Hematopoietic multipotent progenitor cell treated with erythropoietin and hydrocortisone succinate and interleukin-3 and kit ligand, for 17 days (in vitro differentiated cells): ENCODE data around the gene NKX6-1.

Experiments
- DNase-seq: peaks from one replicate; pipeline ENCODE4 v3.0.0-alpha.2; 2015; ENCODE audit warnings: low spot score

The NKX6-1 gene

DNA sequence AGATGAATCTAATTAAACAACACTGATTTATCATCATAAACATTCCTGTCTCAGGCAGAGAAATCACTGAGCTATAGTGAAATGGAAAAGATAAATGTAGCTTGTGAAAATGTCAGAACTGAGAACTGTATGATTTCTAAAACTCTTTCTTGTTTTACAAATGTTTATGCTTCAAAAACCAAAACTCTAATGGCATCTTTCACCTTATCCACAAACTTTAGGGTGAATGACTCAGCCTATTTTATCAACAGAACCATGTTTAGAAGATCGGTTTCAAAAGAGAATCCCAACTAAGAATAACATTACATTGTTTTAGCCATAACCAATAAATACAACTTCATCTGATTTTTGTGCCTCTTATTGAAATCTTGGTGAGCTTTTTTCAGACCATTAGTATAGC, 21.4 kb downstream of the NKX6-1 start:
- no peak for DNase-seq

DNA sequence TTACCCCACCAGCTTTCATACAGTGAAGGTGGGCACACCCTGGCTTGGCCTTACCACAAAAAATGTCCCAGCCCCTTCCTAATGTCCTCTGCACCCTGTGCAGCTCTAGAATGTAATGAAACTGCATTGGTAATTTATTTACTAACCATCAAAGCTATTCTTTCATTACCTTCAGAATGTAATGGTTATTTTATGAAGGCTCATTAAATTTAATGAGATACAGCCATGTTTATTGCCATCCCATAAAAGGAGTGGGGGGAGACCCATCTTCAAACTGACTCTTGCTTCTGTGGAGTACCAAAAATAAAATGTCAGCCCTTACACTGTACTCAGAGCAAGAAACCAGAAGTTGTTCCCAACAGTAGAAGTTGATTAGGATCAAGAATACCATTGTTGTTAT, 25.0 kb downstream of the NKX6-1 start:
- no peak for DNase-seq

DNA sequence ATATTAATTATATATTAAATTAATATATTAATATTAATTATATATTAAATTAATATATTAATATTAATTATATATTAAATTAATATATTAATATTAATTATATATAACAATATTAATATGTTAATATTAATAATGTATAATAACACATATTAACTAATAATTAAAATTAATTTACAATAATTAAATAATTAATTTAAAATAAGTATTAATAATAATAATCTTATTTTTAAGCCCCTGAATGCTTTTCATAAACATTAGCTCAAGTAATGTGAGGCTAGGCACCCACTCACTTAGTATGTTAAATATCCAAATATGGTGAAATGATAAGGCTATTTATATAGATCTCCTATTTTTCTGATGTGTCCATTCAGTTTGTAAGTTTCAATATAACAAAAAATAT, 26.9 kb downstream of the NKX6-1 start:
- DNase-seq = no peak

DNA sequence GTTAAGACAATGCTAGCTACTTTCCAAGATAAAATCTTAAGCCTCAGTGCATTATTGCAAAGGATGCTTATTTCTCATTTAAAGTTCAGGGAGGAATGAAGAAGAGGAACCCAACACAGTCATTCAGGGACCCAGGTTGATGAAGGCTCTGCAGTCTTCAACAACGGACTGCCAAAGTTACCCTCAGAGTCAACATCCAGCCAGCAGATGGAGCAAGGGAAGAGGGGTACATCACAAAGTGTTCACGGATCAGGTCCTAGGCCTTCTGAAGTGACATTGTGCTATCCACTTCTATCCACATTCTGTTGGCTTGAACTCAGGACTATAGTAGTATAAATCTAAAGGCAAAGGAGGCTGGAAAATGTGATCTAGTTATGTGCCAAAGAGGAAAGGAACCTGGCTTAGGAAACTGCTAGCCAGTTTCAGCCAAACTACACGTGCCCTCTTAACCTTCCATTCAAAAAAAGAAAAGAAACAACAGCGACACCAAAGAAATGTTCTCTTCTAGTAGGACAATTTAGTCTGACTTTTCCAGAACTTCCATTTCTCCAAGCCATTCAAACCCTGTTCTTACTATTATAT, 28.8 kb downstream of the NKX6-1 start:
- DNase-seq = no peak

DNA sequence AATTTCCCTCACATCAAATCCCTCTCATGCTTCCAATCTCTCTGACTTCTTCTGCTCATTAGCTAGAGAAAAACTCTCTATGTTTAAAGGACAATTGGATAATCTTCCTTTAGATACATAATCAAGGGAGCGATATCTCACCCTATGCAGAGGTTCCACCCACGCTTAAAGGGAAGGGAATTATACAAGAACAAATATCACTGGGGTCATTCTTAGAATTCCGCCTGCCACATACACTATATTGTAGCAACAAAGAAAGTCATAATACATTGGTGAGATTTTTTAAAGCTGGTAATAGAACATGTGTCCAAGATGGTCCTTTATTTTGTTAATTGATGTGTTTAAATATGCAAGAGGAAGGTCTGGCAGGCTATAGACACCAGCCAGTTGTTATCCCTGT, 31.5 kb downstream of the NKX6-1 start:
- no peak for DNase-seq

DNA sequence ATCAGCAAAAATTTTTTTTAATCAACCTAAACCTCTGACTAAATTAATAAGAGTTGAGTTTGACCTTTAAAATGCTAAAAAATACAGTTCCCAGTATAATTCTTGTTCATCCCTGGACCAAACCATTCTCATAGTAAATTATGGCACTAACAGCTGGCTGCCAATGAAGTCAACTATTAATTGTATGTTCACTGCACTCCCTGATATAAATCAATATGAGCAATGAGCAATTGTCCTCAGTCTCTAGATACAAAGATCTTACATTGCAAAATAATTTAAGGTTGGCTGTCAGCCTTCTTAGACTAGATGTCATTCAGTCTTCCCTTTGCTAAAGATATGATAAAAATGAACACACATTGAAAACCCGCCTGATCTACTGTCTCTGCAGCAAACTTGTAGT, 39.3 kb downstream of the NKX6-1 start:
- DNase-seq = no peak

DNA sequence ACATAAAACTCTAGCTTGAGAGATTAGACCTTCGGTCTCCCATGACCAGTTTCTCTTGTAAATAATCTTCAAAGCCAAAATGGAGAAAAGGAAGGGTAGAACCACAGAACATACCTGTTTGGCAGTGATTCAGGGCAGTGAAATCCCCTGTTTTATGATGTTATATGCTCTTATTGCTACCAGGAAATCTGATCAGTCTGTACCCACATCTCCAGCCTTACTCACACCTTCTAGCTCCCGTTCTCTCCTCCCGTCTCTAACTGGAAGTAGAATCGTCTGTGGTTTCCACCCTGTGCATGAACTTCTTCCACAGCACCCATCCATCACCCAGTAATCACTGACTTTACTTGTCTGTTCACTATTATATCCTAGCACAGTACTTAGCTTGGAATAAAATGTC, 42.9 kb downstream of the NKX6-1 start:
- DNase-seq = no peak

DNA sequence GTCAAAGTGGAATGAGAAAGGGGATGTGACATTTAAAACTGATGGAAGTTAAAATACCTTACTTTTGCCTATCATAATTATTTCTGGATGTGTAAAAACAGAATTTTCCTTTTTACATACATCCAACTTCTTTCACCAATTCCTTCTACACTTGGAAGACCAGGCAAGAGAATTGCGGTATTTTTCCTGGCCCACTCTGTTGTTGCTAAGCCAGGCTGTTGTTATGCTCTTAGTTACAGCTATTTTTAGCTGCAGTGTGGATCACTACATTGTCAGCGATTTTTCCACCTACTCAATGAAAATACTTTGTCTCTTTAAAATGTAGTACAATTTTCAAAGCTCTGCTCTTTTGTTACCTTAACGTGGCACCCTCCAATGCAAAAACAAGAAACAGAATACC, 43.4 kb downstream of the NKX6-1 start:
- DNase-seq = no peak

DNA sequence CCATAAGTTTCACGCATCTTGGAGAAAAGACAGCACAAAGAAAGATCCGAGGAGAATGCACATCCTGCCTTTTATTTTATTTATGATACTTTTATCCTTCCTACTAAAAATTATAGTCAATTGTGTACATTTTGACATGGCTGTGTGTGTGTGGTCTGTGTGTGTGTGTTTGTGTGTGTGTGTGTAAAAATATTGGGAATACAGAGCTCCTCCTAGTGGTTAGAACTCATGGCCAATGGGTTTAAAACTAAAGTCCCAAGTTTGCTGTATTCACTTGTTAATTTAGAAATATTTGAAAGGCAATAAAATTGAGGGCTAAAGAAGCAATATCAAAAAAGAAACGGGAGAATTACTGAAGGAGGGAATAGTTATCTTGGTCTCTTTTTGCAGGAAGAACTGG, 47.5 kb downstream of the NKX6-1 start:
- no peak for DNase-seq

DNA sequence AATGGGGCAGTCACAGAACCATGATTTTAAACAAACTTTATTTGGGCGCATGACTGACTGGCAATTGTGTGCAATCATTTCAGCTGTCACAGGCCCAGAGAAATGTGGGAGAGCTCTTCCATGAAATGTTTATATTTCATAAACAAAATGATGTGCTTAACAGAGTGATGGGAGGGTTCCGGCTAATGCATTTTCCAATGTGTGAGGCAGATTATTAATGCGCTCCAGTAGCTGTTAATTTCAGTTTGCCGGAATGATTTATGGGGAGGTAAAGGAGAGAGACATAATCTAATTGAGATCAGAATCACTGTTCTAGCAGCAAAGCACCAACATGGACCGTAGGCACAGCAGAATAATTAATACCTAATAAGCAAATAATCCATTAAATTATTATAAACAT, 55.6 kb downstream of the NKX6-1 start:
- DNase-seq = no peak

DNA sequence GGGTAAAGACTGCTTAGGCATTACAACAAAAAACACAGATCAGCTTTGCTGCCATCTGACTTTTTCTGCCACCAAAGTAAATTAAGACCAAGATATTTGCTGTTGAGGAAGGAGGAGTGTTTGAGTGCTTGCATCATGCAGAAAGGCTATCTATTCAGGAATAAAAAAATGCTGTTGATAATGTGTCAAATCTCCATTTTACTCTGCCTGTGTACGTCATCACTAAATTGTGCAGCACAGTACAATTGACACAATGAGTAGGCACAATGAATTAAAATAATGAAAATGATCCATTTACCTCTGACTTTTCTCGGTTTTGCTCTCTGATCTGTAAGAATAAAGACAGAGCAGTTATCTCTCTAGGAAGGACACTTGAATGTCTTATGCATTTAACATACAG, 56.3 kb downstream of the NKX6-1 start:
- DNase-seq = no peak
